Cerebellar cortex (tissue), 1 donor: Measurements from ENCODE around the gene UBQLN4.
A peak's percentile ranks its signal among the peaks of the same experiment; 100 is the strongest.
"Not testable (repeated sequence)": the region's sequence is repeated elsewhere in the genome, so short reads cannot be mapped to it uniquely, and the experiment has no call there.

Experiments
- DNase-seq: peaks from one replicate; pipeline ENCODE4 v3.0.0-alpha.2; 2015; ENCODE audit warnings: low spot score

The UBQLN4 gene

DNA sequence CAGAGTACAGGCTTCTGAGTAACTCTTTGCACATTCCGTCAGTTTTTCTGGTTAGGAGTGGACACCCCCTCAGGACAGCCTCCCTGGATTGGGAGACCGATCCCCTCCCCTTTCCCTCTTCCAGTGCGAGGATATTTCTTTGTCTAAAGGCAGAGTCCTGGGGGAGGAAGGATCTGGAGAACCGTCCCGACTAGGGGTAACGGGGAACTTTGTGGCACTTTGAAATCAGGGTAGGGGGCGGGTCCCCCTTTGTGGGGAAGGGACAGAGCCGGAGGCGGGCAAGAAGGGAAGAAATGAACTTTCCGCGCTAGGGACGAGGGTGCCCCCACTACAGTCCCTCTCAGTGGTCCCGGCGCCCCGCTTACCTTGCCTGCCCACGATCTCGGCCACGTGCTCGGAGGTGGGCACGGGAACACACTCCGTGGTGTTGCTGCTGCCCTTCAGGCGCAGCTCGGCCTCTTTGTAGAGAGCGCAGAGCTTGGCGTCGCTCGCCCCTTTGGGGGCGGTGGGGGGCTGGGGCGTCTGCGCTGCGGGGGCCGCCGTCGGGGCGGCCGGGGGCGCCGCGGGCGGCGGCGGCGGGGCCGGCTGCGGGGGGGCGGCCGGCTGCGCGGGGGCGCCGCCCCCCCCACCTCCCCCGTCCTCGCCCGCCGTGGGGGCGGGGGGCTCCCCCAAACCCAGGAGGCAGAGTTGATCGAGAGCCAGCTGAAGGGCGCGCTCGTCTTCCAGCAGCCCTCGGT lies 27.8 kb upstream of the UBQLN4 start:
- no peak for DNase-seq

DNA sequence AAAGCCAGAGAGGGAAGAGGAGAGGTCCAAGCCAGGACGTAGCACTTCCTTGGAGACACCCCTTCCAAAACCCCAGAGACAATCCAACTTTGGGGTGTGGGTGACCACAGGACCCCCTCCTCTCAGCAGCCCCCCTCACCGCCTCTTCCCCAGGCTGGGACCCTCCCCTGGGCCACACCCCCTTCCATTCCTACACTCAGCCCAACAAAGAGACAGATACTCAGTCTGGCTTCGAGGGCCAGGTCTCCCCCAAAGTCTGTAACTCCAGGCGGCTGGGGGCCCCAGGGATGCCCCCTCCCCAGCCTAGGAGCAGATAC lies 27.2 kb upstream of the UBQLN4 start:
- DNase-seq = no peak

DNA sequence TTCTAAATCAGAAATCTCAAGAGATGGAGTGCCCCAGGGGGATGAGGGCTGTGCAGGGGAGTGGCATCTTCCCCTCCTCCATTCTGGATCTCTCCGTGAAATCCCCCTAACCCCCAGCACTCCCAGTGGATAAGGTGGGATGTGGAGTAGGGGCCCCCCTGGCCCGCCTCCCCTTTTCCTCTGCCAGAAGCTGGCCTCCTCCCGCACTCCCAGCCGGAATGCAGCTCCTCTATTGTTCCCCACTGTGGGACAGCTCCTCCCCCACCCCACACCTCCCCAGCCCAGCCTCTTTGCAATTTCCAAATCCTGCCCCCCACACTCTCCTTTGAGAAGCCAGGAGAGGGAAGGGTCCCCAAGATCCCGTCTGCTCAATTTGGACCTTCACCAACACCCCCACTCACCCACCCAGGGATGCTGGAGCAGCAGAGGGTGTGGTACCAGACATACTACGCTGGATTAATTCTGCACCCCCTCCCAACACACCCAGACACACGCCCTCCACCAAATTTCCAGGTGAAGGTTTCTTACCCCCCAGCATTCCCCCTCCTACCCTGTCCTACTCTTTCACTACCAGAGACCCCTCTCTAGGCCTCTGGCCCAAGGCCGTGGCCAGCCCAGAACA lies 26.8 kb upstream of the UBQLN4 start:
- no peak for DNase-seq

DNA sequence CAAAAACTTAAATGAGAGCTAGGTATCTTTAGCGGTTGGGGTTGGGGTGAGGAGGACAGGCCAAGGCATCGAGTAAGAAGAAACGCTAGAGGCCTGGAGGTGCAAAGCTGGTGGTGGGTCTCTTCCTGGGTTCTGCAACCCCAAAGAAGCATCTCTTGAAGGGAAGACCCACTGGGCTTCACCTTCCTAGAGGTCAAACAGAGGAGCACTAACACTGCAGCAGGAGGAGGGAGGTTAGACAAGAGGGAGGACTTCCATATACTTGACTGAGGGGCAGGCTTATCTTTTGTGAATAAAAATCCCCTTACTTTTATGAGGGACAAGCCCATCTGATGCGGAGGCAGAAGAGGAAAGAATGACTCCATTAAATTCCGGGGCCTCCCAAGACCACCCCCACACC lies 26.2 kb upstream of the UBQLN4 start:
- DNase-seq = no peak

DNA sequence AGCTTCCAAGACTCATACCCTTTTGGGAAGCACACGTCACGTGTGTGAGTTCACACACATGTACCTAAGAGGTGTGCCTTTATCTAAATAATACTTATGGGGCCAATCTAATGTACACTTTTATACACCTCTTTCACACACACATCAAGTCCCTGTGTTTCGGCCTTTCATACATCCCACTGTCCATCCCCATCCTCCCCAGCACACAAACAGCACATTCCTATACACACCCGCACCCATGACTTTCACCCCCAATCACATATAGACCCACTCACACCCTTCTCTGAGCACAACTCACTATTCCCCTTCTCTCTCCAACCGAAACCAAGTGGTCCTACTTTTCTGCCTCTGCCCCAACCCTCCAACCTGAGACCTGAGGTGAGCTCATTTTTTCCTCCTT lies 25.1 kb upstream of the UBQLN4 start:
- no peak for DNase-seq

DNA sequence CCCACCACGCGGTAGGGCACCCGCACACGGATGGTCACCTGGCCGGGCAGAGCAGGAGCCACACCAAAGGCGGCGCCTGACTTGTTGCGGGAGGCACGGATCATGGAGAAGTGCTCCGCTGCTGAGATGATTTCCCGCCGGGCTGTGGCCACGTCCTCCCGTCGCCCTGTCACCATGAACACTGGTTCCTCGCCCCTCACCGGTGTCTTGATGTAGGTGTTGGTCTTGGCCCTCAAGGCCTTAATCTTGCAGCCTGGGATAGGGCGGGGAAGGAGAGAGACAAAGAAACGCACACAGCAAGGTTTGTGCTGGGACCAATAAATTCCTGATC lies 23.8 kb upstream of the UBQLN4 start:
- no peak for DNase-seq

DNA sequence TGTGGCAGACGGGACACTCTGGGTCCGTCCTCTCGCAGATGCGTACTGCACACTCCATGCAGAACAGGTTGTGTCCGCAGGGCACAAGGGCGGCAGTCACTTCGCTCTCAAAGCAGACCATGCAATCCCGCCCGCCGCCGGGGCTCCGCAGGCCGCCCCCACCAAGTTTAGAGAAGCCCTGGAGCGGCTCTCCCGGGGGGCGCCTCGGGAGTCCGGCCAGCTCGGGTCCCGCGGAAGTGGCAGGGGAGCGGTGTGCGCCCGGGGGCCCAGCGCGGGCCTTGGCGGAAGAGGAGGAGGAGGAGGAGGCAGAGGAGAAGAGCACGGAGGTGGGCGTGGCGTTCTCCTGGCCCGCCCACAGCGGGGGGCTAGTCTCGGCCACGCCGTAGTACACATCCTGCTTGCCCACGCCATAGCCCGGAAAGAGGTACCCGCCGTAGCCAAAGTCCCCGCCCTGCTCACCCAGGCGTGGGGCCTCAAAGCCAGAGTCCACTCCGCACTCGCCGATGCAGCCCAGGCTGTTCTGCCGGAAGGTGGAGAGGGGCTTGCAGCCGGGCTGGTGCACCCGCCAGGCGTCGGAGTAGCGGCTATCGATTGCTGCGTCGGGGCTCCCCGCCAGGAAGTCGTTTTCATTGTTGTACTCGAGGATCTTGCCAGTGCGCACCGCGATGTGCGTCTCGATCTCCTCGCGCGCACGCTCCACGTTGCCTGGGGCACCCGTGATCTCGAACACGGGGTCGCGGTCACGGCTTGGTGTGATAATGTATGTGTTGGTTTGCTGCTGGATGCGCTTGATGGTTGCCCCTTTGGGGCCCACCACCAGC lies 23.2 kb upstream of the UBQLN4 start:
- DNase-seq = no peak

DNA sequence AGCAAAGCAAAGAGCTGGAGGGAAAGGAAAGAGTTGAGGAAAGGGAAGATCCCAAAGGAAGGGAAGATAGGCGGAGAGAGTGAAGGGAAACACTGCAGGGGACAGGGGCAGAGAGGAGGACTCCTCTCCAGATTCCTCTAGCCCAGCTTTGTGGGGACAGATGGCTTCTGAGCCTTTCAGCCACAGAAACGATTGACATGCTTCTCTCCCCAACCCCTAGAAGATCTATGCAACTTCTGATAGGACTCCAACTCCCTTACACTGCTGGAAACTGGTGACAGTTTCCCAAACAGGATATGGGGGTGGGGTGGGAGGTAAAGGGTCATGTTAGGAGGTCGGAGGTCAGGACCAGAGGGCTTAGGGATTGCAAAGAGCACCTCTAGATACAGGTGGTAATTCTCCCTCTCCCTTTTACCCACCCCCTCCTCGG lies 22.2 kb upstream of the UBQLN4 start:
- no peak for DNase-seq

DNA sequence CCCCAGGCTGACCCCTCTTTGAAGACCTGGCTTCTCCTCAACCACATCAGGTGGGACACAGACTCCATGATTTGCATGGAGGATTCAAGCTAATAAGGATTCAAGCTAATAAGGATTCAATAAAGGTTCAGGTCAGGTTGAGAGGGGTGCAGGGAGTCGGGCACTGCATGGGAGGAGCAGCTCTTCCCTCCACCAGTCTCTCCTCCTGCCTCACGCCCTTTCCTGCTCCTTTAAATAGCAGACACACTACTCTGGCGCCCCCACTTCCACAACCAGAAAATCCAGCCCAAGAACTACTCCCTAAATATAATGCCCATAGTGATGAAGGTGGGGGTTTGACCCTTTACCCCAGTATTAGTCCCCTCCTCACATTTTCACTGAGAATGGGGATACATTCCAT lies 21.6 kb upstream of the UBQLN4 start:
- no peak for DNase-seq

DNA sequence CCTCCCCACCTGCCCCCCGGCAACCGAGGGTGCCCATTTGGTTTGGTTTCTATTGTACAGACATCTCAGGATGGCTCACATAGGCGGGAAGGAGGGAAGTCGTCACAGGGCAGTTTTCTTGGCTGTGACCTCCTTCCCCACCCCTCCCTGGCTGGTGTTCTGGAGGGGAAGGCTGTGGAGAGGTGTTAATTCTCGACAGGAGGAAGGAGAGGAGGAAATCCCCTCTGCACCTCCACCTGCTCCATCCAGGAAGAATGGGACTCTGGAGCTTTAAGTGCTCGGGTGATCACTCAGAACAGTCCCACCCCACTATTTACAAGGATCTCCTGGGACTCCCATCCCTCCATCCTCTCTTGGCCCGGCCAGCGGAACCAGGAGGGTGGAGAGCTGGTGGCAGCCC lies 21.1 kb upstream of the UBQLN4 start:
- DNase-seq = no peak

DNA sequence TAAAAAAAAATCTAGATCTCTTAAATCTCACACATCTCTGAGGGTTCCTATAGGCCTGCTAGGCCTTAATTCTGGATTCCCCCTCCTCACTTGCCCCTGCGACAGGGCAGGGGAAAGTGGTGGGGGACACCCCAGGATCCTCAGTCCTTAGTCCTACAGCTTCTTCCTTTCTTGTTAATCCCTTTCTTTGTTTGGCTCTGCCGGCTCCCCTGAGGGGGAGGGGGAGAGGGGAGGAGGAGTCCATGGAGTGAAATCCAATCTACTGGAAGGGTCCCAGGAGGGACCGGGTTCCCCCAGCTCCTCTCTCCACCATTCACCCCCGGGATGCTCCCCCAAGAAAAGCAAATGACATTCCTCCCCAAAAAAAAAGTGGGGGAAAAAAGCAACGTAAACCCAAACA lies 20.1 kb upstream of the UBQLN4 start:
- no peak for DNase-seq

DNA sequence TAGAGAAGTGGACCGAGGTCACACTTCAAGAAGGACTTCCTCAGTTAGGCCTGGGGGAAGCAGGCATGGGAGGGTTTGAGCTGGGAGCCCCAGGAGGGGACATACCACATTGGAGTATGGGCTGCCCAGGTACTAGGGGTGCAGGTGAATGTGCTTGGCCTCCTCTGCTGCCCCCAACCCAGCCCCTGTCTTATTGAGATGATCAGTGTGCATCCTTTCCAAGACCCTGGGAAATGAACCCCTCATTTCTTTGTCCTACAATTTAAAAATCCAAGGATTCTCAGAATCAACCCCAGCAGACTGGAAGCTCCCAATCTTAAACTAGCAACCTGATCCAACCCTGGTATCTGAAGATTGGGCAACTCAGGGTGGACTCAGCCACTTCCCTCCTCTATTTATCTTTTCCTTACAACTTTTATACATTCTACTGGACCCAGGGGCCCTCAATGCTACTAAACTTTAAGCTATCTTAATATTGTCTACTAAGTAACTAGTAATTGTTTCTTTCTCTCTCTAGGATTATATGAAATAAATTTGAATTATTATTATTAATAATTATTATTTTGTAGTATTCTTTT lies 19.6 kb upstream of the UBQLN4 start:
- DNase-seq = no peak

DNA sequence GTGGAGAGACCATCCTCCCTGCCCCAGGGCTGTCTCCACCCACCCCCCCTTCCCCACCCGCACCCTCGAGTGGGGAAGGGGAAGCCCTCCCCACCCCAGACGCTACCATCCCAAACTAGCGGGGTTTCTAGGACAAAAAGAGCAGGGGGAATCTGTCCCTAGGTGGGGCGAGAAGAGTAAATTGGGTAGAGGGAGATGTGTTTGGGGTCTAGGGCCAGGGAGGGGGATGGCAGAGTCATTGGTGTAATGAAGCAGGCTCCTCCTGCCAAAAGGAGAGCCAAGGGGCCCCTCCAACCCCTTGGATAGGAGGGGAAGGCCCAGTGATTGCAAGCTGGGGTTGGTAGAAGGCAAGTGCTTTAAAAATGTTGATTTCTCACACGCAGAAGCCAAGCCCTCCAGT lies 18.7 kb upstream of the UBQLN4 start:
- no peak for DNase-seq

DNA sequence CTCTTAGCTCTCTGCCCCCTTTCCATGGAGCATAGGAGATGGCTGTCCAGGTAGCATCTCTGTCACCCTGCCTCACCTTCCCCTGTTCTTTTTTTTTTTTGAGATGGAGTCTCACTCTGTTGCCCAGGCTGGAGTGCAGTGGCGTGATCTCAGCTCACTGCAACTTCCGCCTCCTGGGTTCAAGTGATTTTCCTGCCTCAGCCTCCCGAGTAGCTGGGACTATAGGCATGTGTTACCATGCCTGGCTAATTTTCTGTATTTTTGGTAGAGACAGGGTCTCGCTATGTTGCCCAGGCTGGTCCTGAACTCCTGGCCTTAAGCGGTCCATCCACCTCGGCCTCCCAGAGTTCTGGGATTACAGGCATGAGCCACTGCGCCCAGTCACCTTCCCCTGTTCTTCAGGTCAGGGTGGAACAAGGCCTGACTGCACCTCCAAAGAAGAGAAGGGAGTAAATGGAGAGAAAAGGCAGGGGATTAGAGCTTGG lies 17.8 kb upstream of the UBQLN4 start:
- DNase-seq = not testable (repeated sequence)

DNA sequence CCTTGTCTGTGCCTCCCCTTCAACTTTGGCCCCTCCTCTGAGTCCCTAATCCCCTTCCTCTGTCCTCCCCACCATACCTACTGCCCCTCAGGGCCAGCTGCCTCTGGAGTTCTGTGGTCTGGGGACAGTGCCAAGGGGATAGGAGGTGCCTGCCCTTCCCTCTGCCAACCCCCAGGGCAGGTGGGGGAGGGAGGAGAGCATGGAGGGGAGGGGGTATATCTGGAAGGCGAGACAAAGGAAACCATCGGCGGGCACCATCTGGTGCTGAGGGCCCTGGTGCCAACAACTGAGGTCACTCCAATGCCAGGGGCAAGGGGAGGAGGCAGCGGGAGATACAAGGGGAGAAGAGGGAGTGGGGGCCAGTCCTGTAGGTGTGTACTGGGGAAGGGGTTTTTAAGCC lies 16.9 kb upstream of the UBQLN4 start:
- DNase-seq = peak; percentile 23

DNA sequence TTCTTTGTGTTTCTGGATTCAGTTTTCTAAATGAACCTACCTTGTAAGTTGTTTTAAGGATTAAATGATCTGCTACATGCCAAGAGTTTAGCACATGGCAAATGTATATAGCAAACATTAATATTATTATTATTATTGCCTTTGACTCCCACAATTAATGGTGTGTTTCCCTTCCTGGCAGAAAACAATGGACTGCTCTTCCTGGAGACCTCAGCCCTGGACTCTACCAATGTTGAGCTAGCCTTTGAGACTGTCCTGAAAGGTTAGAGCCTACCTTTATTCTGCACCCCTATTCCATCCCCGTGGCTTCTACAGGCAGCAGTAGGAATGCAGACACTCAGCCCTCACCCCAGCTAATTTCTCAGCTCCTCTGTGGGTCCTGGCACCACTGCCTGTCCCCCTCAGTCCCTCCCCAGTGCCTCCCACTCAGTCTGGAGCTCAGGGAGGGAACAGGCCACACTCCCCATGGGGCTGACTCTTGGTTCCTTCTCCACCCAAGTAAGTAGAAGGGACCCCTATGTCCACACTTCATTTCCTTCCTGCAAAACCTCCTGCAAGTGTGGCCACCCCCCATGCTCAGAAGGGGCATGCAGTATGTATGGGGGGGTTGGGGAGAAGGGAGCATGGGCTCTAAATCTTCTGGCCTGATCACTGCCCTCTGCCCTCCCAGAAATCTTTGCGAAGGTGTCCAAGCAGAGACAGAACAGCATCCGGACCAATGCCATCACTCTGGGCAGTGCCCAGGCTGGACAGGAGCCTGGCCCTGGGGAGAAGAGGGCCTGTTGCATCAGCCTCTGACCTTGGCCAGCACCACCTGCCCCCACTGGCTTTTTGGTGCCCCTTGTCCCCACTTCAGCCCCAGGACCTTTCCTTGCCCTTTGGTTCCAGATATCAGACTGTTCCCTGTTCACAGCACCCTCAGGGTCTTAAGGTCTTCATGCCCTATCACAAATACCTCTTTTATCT lies 16.2 kb upstream of the UBQLN4 start:
- DNase-seq = no peak

DNA sequence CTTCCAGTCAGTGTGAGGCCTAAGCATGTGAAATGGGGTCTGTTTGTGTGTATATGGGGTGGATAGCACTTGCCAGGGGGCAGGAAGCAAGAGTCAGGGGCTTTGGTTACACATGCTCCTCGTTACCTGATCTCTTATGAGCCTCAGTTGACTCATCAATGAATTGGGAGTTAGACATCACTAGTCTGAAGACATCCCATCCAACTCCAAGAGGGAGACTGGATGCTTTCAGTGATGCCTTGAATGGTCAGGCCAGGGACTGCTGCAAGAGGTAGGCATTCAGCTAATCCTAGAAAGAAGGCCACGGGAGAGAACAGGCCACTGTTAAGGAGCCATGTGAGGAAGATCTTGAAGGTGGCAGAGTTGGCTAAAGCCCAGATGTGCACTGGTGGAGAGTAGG lies 13.7 kb upstream of the UBQLN4 start:
- no peak for DNase-seq

DNA sequence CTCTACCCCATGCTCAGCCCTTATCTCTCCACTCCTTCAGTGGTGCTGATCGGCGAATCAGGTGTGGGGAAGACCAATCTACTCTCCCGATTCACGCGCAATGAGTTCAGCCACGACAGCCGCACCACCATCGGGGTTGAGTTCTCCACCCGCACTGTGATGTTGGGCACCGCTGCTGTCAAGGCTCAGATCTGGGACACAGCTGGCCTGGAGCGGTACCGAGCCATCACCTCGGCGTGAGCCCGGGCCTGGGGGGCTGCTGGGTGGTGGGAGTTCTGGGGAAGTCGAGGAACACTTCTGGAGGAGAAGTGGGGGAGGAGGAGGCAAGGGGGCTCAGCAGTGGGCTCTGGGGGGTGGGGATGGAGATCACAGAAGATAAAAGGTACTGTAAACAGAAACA lies 12.3 kb upstream of the UBQLN4 start:
- no peak for DNase-seq

DNA sequence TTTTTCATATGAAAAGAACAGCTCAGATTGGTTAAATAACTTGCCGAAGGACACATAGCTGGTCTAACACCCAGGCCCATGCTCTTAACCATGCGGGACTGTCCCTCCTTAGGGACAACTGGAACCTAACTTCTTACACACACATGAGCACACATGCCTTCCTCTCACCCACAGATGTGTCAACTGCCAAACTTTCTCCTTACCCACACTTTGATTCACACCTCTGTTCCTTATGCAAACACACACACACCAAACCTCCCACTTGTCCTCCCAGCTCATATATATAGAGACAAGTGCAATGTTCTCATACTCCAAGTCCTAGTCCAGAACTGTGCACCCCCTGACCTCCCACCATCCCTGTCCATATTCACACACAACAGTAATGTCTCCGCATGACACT lies 11.6 kb upstream of the UBQLN4 start:
- DNase-seq = no peak

DNA sequence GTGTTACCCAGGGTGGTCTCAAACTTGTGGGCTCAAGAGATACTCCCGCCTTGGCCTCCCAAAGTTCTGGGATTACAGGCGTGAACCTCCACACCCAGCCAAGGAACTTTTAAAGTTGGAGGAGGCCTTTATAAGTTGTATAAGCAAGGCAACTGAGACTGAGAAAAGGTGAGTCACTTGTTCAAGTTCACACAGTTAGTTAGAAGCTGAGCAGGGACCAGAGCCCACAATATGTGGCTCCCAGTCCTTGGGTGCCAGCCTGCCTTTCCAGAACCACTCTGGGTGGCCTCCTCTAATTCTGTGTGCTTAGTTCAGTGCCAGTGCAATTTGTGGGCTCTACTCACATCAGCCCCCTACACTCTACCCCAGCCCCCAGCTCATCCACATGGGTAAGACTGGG lies 11.0 kb upstream of the UBQLN4 start:
- DNase-seq = no peak

DNA sequence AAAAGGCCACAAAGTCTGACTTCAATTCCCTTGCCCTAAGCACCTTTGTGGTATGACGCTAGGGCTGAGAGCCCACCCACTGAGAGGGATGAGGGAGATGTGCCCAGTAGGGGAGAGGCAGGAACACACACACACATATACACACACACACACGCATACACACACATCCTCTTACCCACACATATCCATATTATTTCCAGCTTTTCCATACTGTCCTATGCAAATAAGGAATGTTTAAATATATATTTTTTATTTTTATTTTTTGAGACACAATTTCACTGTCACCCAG lies 10.3 kb upstream of the UBQLN4 start:
- DNase-seq = no peak

DNA sequence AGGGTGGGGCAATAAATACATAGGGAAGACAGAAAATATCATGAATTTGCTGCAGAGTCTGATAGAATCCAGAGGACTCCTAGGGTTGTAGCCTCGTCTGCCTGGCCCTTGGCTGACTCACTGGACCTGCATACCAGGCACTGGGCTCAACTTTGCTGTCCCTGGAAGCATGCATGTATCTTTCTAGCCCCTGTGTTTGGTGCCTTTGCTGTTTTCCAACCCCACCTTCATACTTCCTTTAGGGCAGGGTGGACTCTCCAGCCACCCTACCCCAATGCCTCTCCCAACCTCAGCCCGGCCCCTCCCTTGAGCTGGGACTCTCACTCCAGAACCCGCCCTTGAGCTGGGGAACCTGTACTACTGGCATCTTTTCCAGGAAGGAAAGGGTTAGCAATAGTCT lies 8.6 kb upstream of the UBQLN4 start:
- DNase-seq = no peak
